Measurements from ENCODE around the gene PTGFRN.

The PTGFRN gene

GRCh38 chr1:117001254-117001927, 91.7 kb downstream of the PTGFRN start, which contains the start of gene CD101:
Gene CD101 (plus strand): TSS chr1:117001760. CDS start chr1:117001818, 58 bp downstream.
- no peak for DNase-seq (ENCODE audit: low read depth)

DNA sequence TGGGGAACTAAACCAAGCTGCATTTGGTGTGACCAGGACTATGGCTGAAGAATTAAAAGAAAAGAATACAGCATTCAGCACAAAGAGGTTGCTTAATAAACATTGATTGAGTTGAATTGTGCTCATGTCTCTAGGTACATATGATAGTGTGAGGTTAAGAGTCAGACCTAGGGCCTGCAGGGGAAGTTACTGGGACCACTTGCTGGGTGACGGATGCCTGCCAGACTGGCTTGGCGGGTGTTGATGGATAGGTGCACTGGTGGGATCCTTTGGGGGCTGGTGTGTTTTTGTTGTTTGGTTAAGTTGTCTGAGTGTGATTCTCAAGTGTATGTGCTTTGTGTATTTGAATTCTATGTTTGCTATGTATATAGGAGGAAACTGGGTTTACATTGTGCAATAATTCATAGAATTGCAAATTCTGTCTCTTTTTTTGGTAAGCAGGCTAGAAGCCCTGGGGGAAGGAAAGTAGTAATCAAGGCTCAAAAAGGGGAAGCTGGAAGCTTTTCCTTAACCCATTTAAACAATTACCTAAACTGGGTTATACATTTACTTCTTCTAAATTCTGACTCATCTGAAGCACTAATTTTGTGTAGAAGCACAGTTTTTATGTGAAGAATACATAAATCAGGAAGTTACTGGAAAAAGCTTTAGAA, 93.6 kb downstream of the PTGFRN start:
- no peak for DNase-seq (ENCODE audit: low read depth)

GRCh38 chr1:117007719-117008013, 98.0 kb downstream of the PTGFRN start:
- no peak for DNase-seq (ENCODE audit: low read depth)

GRCh38 chr1:117008656-117009055, 98.9 kb downstream of the PTGFRN start:
- DNase-seq (ENCODE audit: low read depth): no peak

GRCh38 chr1:117009132-117009531, 99.4 kb downstream of the PTGFRN start:
- DNase-seq (ENCODE audit: low read depth): no peak

- DNase-seq (ENCODE audit: low read depth): no peak
Observed at GRCh38 chr1:117010310-117010969, 100.7 kb downstream of the PTGFRN start.

DNA sequence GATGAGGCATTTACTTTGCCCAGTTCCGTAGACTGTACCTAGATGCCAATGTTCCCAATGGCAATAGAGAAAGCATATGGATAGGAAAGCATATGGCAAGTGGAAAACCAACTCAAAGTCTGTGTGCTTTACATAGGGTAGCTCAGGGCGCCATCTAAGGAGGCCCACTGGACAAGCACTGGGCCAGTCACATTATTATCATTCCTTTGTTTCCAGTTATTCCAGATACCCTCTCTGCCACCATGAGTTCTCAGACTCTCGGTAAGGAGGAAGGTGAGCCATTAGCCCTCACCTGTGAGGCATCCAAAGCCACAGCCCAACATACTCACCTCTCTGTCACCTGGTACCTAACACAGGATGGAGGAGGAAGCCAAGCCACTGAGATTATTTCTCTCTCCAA, 101.6 kb downstream of the PTGFRN start:
- no peak for DNase-seq (ENCODE audit: low read depth)

GRCh38 chr1:117013309-117013858, 103.7 kb downstream of the PTGFRN start:
- no peak for DNase-seq (ENCODE audit: low read depth)

DNA sequence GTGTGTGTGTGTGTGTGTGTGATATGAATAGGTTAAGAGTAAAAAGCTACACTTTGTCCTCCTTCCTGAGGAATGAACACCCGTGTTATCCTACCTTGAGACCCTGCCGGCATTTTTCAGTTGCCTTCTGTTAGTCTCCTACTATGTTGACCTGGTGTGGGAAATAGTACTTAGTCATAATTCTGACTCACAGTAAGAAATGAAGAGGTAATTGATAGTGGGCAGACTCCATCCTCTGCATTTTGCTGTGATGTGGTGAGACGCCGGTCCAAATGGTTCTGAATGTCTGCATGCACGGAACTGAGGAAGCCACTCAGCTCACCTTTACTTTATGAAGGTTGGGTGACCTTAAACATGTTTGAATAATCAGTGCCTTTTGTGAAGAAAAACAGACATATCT, 104.5 kb downstream of the PTGFRN start:
- no peak for DNase-seq (ENCODE audit: low read depth)

DNA sequence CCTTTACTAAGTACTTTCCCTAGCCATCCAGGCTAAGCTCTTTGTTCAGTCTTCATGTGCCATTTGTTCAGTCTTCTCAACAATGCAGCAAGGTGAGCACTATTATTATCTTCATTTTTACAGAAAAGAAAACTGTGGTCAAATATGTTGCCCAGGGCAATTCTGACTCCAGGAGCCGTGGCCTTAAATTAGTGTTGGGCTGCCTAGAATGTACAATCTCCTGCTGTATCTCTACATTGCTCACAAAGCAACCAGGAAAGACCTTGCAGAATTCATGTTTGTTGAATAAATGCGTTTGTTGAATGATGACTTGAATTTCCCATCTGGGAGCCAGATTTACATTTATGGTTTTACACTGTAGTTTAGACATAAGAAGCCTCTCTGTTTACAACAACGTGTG, 106.0 kb downstream of the PTGFRN start:
- DNase-seq (ENCODE audit: low read depth): no peak

DNA sequence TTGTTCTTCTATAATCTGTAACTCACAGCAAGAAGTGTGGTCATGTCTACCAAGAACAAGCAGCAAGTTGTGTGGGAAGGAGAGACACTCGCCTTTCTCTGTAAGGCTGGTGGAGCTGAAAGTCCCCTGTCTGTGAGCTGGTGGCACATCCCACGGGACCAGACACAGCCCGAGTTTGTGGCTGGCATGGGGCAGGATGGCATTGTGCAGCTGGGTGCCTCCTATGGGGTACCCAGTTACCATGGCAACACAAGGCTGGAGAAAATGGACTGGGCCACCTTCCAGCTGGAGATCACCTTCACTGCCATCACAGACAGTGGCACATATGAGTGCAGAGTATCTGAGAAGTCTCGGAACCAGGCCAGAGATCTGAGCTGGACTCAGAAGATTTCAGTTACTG, 107.3 kb downstream of the PTGFRN start:
- DNase-seq (ENCODE audit: low read depth): no peak

GRCh38 chr1:117017648-117018047, 107.9 kb downstream of the PTGFRN start:
- no peak for DNase-seq (ENCODE audit: low read depth)

DNA sequence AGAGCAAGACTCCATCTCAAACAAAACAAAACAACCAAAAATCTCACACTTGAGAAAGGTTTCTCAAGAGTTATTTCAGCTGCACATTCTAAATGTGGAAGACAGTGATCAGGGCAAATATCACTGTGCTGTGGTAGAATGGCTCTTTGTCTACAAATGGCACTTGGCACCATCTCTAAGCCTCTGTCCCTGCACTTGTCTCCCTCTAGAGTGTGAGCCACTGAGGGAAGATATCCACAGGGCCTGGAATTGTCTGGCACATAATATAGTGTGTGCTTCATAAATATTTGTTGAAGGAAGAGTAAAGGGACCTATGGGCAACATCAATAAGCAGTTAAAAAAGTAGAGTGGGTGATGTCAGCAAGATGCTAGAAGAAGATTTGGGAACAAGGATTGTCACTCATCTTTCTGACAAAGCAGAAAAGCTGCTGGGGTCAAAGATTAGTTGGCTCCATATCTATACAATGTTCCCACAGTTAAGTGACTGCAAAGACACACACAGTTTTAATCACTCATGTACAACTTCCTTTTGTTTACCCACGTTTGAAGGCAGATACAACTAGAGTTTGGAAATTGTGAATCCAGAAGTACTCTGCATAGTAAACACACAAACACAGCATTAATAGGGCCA, 110.9 kb downstream of the PTGFRN start:
- DNase-seq (ENCODE audit: low read depth): no peak

- no peak for DNase-seq (ENCODE audit: low read depth)
Observed at GRCh38 chr1:117022114-117022513, 112.4 kb downstream of the PTGFRN start.

- no peak for DNase-seq (ENCODE audit: low read depth)
Observed at GRCh38 chr1:117025568-117025967, 115.9 kb downstream of the PTGFRN start.

GRCh38 chr1:117026361-117026760, 116.6 kb downstream of the PTGFRN start:
- no peak for DNase-seq (ENCODE audit: low read depth)

DNA sequence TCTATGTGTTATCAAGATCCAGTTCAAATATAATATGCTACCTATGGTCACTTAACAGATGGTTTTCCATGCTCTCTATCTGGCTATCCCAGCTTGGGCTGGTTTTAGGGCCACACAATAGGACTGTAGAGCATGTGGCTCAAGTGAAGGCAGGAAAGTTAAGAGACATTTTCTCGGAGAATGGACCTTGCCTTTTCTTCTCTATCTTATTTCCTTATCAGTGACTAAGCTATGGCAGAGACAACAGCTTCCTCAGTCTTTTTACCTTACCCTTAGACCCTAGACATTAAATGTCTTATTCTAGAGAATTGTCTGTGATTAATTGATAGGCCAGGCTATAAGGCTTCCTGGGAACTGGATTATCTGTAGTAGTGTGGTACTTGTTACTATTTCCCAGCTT, 120.0 kb downstream of the PTGFRN start:
- no peak for DNase-seq (ENCODE audit: low read depth)

- no peak for DNase-seq (ENCODE audit: low read depth)
Observed at GRCh38 chr1:117030271-117030877, 120.7 kb downstream of the PTGFRN start.

GRCh38 chr1:117032266-117032665, 122.5 kb downstream of the PTGFRN start:
- DNase-seq (ENCODE audit: low read depth): no peak

GRCh38 chr1:117032681-117033539, 123.2 kb downstream of the PTGFRN start:
- no peak for DNase-seq (ENCODE audit: low read depth)

GRCh38 chr1:117033772-117034171, 124.1 kb downstream of the PTGFRN start:
- DNase-seq (ENCODE audit: low read depth): no peak

Measured in activated T-helper 9 cell treated with anti-CD3 and anti-CD28 coated beads, Interleukin-2, amount 50 U/mL, for 16 hours (primary cell).